ENCODE data around the gene DNAH2. TPM values are rescaled to one million over a fixed set of nuclear protein-coding genes. Genes with fewer than 3 reads are reported as not detected.
A peak's percentile ranks its signal among the peaks of the same experiment; 100 is the strongest.

Gene DNAH2
- total and polyA plus RNA-seq, 9 of the 15 experiments (the other 6 are each of a cell fraction or from before 2014, with no cell fraction given), result 0.03 TPM; not detected in 8

- TF ChIP-seq PPARD (CRISPR knock-in tag; IDR thresholded peaks at IDR 0.05) (no peak), ZNF165 (CRISPR knock-in tag; IDR thresholded peaks at IDR 0.05; ENCODE audit: borderline replicate concordance) (no peak), YBX1 (IDR thresholded peaks at IDR 0.05) (no peak), POLR2A (conservative IDR thresholded peaks at IDR 0.05) (peak; percentile 59; the same call in 1 of the 2 replicates), ILF3 (IDR thresholded peaks at IDR 0.05; ENCODE audit: borderline replicate concordance) (no peak), ZNF347 (CRISPR knock-in tag; IDR thresholded peaks at IDR 0.05; ENCODE audit: low read depth) (no peak), RB1 (IDR thresholded peaks at IDR 0.05; ENCODE audit: low read depth) (0 out of 2 replicates have a peak, but pooled peaks have one; percentile 15), PKNOX1 (IDR thresholded peaks at IDR 0.05) (no peak), HNRNPLL (IDR thresholded peaks at IDR 0.05; ENCODE audit: low read depth, low read length, poor library complexity, severe bottlenecking) (peak; percentile 9), POLR2H (tag; IDR thresholded peaks at IDR 0.05; ENCODE audit: low read depth) (no peak), RBM14 (IDR thresholded peaks at IDR 0.05; ENCODE audit: borderline replicate concordance, insufficient read depth, low read depth, low read length) (no peak), BCLAF1 (IDR thresholded peaks at IDR 0.05; ENCODE audit: borderline replicate concordance in 1 of 2, control insufficient read depth in 1 of 2, low read depth in 2 of 2, low read length in 1 of 2) (no peak), DPF2 (IDR thresholded peaks at IDR 0.05) (no peak), POLR2B (IDR thresholded peaks at IDR 0.05; ENCODE audit: low read depth, partially characterized antibody) (no peak)
- TF ChIP-seq, protein P1, sequence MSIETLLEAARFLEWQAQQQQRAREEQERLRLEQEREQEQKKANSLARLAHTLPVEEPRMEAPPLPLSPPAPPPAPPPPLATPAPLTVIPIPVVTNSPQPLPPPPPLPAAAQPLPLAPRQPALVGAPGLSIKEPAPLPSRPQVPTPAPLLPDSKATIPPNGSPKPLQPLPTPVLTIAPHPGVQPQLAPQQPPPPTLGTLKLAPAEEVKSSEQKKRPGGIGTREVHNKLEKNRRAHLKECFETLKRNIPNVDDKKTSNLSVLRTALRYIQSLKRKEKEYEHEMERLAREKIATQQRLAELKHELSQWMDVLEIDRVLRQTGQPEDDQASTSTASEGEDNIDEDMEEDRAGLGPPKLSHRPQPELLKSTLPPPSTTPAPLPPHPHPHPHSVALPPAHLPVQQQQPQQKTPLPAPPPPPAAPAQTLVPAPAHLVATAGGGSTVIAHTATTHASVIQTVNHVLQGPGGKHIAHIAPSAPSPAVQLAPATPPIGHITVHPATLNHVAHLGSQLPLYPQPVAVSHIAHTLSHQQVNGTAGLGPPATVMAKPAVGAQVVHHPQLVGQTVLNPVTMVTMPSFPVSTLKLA (conservative IDR thresholded peaks at IDR 0.05), result peak in 1 of 2 experiments; percentile 3; a peak in 1 of 4 replicates
- TF ChIP-seq, protein P2, sequence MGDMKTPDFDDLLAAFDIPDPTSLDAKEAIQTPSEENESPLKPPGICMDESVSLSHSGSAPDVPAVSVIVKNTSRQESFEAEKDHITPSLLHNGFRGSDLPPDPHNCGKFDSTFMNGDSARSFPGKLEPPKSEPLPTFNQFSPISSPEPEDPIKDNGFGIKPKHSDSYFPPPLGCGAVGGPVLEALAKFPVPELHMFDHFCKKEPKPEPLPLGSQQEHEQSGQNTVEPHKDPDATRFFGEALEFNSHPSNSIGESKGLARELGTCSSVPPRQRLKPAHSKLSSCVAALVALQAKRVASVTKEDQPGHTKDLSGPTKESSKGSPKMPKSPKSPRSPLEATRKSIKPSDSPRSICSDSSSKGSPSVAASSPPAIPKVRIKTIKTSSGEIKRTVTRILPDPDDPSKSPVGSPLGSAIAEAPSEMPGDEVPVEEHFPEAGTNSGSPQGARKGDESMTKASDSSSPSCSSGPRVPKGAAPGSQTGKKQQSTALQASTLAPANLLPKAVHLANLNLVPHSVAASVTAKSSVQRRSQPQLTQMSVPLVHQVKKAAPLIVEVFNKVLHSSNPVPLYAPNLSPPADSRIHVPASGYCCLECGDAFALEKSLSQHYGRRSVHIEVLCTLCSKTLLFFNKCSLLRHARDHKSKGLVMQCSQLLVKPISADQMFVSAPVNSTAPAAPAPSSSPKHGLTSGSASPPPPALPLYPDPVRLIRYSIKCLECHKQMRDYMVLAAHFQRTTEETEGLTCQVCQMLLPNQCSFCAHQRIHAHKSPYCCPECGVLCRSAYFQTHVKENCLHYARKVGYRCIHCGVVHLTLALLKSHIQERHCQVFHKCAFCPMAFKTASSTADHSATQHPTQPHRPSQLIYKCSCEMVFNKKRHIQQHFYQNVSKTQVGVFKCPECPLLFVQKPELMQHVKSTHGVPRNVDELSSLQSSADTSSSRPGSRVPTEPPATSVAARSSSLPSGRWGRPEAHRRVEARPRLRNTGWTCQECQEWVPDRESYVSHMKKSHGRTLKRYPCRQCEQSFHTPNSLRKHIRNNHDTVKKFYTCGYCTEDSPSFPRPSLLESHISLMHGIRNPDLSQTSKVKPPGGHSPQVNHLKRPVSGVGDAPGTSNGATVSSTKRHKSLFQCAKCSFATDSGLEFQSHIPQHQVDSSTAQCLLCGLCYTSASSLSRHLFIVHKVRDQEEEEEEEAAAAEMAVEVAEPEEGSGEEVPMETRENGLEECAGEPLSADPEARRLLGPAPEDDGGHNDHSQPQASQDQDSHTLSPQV (IDR thresholded peaks at IDR 0.05), result no peak
Measured at GRCh38 chr17:7835814-7836595, 118.5 kb downstream of the DNAH2 start (continued).

Measured in K562 (cell line).